K562 (cell line): Measurements from ENCODE around the gene IDUA. TPM values are rescaled to one million over a fixed set of nuclear protein-coding genes. Genes with fewer than 3 reads are reported as not detected.

ENCODE experiments used
- BCOR ChIP-seq: fragments of 450-650 bp; IDR thresholded peaks from 2 replicates; pipeline ENCODE4 v1.6.1; 2016
- BRD9 ChIP-seq: fragments of 450-650 bp; IDR thresholded peaks from 2 replicates; pipeline ENCODE4 v1.6.1; 2018; ENCODE audit warnings: low read depth; ENCODE audit not compliant: partially characterized antibody
- CREM ChIP-seq: IDR thresholded peaks from 2 replicates; pipeline ENCODE4 v1.6.1; 2014; ENCODE audit warnings: antibody characterized with exemption, low read depth
- CTBP1 ChIP-seq: fragments of 450-650 bp; IDR thresholded peaks from 2 replicates; pipeline ENCODE4 v1.6.1; 2016; ENCODE audit warnings: borderline replicate concordance
- MTA1 ChIP-seq: fragments of 450-650 bp; IDR thresholded peaks from 2 replicates; pipeline ENCODE4 v1.6.1; 2017; ENCODE audit warnings: borderline replicate concordance
- PHF8 ChIP-seq: fragments of 200-600 bp; sonication (generic); IDR thresholded peaks from 2 replicates; pipeline ENCODE4 v1.6.1; 2012; ENCODE audit warnings: mixed run types, mild to moderate bottlenecking, inconsistent platforms, low read length, moderate library complexity, borderline replicate concordance
- PTTG1 ChIP-seq: fragments of 450-650 bp; IDR thresholded peaks from 2 replicates; pipeline ENCODE4 v1.6.1; 2016; ENCODE audit warnings: low read depth, mild to moderate bottlenecking, missing genetic modification characterization, missing compliant biosample characterization
- TCFL5 ChIP-seq: fragments of 250-450 bp; sonication (Bioruptor Pico); conservative IDR thresholded peaks from 2 replicates; pipeline ENCODE4 v1.6.1; 2021; ENCODE audit warnings: mild to moderate bottlenecking, moderate library complexity, matching md5 sums
- ZFP36 ChIP-seq: fragments of 150-350 bp; IDR thresholded peaks from 2 replicates; pipeline ENCODE4 v1.6.1; 2018; ENCODE audit warnings: low read length, low read depth; ENCODE audit not compliant: partially characterized antibody
- ZKSCAN1 ChIP-seq: fragments of 150-350 bp; IDR thresholded peaks from 2 replicates; pipeline ENCODE4 v1.6.1; 2016; ENCODE audit warnings: low read depth, low read length
- polyA plus RNA-seq, 8 experiments: library from polyadenylated mRNA; depleted of rRNA in 4 of 8; stranded (reverse) in 5 of 8; unstranded in 3 of 8; fragments of >200 nt; fragmentation: Nextera tagmentation in 2 of 8; fragmentation: Illumina TruSeq in 1 of 8; extraction: Ambion mirVana in 2 of 8; extraction: Trizol in 1 of 8; gene quantifications; 2 replicates each; pipeline versions ENCODE4 v1.2.1 to v1.2.3, GENCODE V29; 2011 to 2014; ENCODE audit warnings: inconsistent platforms in 1 of 8, missing spikeins in 1 of 8
- total RNA-seq, 7 experiments: library from RNA; depleted of rRNA in 6 of 7; stranded (reverse); fragments of >200 nt in 6 of 7; fragmentation: Illumina TruSeq in 2 of 7; extraction: Trizol in 2 of 7; gene quantifications; 2 replicates each; pipeline versions ENCODE4 v1.2.1 to v1.2.3, GENCODE V29; 2011 to 2021; ENCODE audit warnings: low replicate concordance in 1 of 7
- TF ChIP-seq, protein P1 (sequence below): fragments of 250-450 bp; sonication (Bioruptor Pico); IDR thresholded peaks from 2 replicates; pipeline ENCODE4 v1.5.0; 2020; ENCODE audit warnings: mild to moderate bottlenecking
- TF ChIP-seq, protein P2 (sequence below): fragments of 200-600 bp; sonication (generic); IDR thresholded peaks from one replicate; pipeline ENCODE4 v1.6.1; 2012; ENCODE audit warnings: mild to moderate bottlenecking, low read depth, low read length, inconsistent platforms
- TF ChIP-seq, protein P3 (sequence below): IDR thresholded peaks from 2 replicates; pipeline ENCODE4 v1.6.1; 2012; ENCODE audit warnings: low read depth, low read length, improper control_type of control experiment, borderline replicate concordance

IDUA gene
- total and polyA plus RNA-seq, 9 of the 15 experiments (the other 6 are each of a cell fraction or from before 2014, with no cell fraction given): 0.04 to 16.1 (median 1.2) TPM

DNA sequence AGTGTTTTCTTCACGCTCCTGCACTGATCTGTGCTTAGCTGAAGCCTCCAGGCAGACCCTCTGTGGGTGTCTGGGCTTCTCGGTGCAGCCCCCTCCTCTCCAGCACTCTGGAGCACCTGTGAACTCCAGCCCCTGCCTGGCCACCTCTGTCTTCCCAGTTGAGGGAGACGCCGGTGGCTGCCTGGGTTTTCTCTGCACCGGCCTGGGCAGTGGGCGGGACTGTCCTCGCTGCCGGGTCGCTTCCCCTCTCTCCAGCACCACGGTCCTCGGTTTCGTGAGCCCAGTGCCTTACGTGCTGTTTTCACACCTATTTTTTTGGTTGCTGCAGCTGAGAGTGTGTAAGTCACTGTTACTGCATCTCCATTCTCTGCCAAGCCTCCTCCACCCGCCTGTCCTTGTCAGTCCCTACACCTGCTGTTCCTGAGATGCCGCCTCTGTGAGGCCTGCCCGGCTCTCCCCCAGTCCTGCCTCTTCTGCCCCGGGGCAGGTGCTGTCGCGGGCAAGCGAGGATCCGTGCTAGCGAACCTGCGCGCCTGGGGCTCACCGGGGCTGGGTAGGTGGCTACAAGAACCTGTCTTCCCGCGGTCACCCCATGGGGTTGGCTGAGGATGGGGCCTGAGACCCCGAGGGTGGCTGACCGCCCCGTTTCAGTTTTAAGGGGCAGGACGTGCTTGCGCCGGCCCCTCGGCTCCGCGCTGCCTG, 22.1 kb downstream of the IDUA start (continued):
- peak; percentile 90 for TF ChIP-seq ZFP36
- TF ChIP-seq BCOR: peak; percentile 43; the same call in 1 of the 2 replicates
- TF ChIP-seq ZKSCAN1: no peak
- TF ChIP-seq, protein P1, sequence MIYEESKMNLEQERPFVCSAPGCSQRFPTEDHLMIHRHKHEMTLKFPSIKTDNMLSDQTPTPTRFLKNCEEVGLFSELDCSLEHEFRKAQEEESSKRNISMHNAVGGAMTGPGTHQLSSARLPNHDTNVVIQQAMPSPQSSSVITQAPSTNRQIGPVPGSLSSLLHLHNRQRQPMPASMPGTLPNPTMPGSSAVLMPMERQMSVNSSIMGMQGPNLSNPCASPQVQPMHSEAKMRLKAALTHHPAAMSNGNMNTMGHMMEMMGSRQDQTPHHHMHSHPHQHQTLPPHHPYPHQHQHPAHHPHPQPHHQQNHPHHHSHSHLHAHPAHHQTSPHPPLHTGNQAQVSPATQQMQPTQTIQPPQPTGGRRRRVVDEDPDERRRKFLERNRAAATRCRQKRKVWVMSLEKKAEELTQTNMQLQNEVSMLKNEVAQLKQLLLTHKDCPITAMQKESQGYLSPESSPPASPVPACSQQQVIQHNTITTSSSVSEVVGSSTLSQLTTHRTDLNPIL (CRISPR knock-in tag): no peak
- TF ChIP-seq, protein P2, sequence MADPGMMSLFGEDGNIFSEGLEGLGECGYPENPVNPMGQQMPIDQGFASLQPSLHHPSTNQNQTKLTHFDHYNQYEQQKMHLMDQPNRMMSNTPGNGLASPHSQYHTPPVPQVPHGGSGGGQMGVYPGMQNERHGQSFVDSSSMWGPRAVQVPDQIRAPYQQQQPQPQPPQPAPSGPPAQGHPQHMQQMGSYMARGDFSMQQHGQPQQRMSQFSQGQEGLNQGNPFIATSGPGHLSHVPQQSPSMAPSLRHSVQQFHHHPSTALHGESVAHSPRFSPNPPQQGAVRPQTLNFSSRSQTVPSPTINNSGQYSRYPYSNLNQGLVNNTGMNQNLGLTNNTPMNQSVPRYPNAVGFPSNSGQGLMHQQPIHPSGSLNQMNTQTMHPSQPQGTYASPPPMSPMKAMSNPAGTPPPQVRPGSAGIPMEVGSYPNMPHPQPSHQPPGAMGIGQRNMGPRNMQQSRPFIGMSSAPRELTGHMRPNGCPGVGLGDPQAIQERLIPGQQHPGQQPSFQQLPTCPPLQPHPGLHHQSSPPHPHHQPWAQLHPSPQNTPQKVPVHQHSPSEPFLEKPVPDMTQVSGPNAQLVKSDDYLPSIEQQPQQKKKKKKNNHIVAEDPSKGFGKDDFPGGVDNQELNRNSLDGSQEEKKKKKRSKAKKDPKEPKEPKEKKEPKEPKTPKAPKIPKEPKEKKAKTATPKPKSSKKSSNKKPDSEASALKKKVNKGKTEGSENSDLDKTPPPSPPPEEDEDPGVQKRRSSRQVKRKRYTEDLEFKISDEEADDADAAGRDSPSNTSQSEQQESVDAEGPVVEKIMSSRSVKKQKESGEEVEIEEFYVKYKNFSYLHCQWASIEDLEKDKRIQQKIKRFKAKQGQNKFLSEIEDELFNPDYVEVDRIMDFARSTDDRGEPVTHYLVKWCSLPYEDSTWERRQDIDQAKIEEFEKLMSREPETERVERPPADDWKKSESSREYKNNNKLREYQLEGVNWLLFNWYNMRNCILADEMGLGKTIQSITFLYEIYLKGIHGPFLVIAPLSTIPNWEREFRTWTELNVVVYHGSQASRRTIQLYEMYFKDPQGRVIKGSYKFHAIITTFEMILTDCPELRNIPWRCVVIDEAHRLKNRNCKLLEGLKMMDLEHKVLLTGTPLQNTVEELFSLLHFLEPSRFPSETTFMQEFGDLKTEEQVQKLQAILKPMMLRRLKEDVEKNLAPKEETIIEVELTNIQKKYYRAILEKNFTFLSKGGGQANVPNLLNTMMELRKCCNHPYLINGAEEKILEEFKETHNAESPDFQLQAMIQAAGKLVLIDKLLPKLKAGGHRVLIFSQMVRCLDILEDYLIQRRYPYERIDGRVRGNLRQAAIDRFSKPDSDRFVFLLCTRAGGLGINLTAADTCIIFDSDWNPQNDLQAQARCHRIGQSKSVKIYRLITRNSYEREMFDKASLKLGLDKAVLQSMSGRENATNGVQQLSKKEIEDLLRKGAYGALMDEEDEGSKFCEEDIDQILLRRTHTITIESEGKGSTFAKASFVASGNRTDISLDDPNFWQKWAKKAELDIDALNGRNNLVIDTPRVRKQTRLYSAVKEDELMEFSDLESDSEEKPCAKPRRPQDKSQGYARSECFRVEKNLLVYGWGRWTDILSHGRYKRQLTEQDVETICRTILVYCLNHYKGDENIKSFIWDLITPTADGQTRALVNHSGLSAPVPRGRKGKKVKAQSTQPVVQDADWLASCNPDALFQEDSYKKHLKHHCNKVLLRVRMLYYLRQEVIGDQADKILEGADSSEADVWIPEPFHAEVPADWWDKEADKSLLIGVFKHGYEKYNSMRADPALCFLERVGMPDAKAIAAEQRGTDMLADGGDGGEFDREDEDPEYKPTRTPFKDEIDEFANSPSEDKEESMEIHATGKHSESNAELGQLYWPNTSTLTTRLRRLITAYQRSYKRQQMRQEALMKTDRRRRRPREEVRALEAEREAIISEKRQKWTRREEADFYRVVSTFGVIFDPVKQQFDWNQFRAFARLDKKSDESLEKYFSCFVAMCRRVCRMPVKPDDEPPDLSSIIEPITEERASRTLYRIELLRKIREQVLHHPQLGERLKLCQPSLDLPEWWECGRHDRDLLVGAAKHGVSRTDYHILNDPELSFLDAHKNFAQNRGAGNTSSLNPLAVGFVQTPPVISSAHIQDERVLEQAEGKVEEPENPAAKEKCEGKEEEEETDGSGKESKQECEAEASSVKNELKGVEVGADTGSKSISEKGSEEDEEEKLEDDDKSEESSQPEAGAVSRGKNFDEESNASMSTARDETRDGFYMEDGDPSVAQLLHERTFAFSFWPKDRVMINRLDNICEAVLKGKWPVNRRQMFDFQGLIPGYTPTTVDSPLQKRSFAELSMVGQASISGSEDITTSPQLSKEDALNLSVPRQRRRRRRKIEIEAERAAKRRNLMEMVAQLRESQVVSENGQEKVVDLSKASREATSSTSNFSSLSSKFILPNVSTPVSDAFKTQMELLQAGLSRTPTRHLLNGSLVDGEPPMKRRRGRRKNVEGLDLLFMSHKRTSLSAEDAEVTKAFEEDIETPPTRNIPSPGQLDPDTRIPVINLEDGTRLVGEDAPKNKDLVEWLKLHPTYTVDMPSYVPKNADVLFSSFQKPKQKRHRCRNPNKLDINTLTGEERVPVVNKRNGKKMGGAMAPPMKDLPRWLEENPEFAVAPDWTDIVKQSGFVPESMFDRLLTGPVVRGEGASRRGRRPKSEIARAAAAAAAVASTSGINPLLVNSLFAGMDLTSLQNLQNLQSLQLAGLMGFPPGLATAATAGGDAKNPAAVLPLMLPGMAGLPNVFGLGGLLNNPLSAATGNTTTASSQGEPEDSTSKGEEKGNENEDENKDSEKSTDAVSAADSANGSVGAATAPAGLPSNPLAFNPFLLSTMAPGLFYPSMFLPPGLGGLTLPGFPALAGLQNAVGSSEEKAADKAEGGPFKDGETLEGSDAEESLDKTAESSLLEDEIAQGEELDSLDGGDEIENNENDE: no peak
- 0 out of 2 replicates have a peak, but pooled peaks have one; percentile 25 for TF ChIP-seq CTBP1
- no peak for TF ChIP-seq CREM
- TF ChIP-seq BRD9: no peak
- TF ChIP-seq PHF8: peak; percentile 25; the same call in 1 of the 2 replicates
- no peak for TF ChIP-seq MTA1
- TF ChIP-seq, protein P3, sequence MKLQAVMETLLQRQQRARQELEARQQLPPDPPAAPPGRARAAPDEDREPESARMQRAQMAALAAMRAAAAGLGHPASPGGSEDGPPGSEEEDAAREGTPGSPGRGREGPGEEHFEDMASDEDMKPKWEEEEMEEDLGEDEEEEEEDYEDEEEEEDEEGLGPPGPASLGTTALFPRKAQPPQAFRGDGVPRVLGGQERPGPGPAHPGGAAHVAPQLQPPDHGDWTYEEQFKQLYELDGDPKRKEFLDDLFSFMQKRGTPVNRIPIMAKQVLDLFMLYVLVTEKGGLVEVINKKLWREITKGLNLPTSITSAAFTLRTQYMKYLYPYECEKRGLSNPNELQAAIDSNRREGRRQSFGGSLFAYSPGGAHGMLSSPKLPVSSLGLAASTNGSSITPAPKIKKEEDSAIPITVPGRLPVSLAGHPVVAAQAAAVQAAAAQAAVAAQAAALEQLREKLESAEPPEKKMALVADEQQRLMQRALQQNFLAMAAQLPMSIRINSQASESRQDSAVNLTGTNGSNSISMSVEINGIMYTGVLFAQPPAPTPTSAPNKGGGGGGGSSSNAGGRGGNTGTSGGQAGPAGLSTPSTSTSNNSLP: no peak
- TF ChIP-seq PTTG1 (tag): no peak
- no peak for TF ChIP-seq TCFL5 (CRISPR knock-in tag)
